Kidney (tissue), 14 donors: ENCODE data around the gene HSPA5. TPM values are rescaled to one million over a fixed set of nuclear protein-coding genes. Genes with fewer than 3 reads are reported as not detected.

ENCODE experiments used
- DNase-seq, 5 donors: peaks; one replicate each; pipeline ENCODE4 v3.0.0-alpha.2; 2013 to 2020
- FAIRE-seq: peaks from 2 replicates; lab custom pipeline; 2012; peaks lifted over from hg19 to GRCh38; lab: Jason Lieb, UNC
- H3K27ac ChIP-seq, 2 donors: one replicate each; pipeline ENCODE4 v1.7.0; 2013; ENCODE audit warnings: low read depth in 2 of 2, low read length in 2 of 2, inconsistent platforms in 1 of 2
- H3K27me3 ChIP-seq: one replicate; pipeline ENCODE4 v1.7.1; 2013; ENCODE audit warnings: low read length, inconsistent platforms; ENCODE audit not compliant: control insufficient read depth, insufficient read depth
- H3K36me3 ChIP-seq, 3 donors: one replicate each; pipeline versions ENCODE4 v1.7.0 to v1.7.1; 2013; ENCODE audit warnings: low read length in 3 of 3, control low read depth in 1 of 3, inconsistent platforms in 1 of 3; ENCODE audit not compliant: insufficient read depth in 3 of 3, control insufficient read depth in 2 of 3
- H3K4me1 ChIP-seq, 3 donors: one replicate each; pipeline versions ENCODE4 v1.7.0 to v1.7.1; 2013; ENCODE audit warnings: low read length in 3 of 3, inconsistent platforms in 1 of 3, low read depth in 1 of 3; ENCODE audit not compliant: control insufficient read depth in 2 of 3, insufficient read depth in 2 of 3
- H3K4me3 ChIP-seq, 3 donors: one replicate each; pipeline versions ENCODE4 v1.7.0 to v1.8.1; 2013; ENCODE audit warnings: low read length in 3 of 3, control low read depth in 1 of 3, inconsistent platforms in 1 of 3
- H3K9ac ChIP-seq, 3 donors: one replicate each; pipeline versions ENCODE4 v1.7.0 to v1.7.1; 2013; ENCODE audit warnings: low read length in 3 of 3, control low read depth in 1 of 3, inconsistent platforms in 1 of 3
- H3K9me3 ChIP-seq, 3 donors: one replicate each; pipeline versions ENCODE4 v1.7.0 to v1.7.1; 2013; ENCODE audit warnings: low read length in 3 of 3, control low read depth in 1 of 3, inconsistent platforms in 1 of 3; ENCODE audit not compliant: control insufficient read depth in 2 of 3, insufficient read depth in 1 of 3
- intact Hi-C: fragments of 100-400 bp; cut with DNase I; formaldehyde crosslinking; loops from one replicate; pipeline ENCODE4 v1.11.1; 2022
- polyA plus RNA-seq: library from polyadenylated mRNA; stranded (reverse); fragments of 350-450 nt; fragmentation: Illumina TruSeq; extraction: RNeasy Lipid Tissue Mini Kit (QIAGEN cat#74804); gene quantifications from one replicate; pipeline ENCODE4 v1.2.3, GENCODE V29; 2014; ENCODE audit warnings: low read depth, low replicate concordance; ENCODE audit not compliant: insufficient read depth
- total RNA-seq: library from RNA; stranded (reverse); fragmentation: NEBNext Ultra II Directional; extraction: Animal tissue kit (Norgen Biotek cat#: 25700); gene quantifications from one replicate; pipeline ENCODE4 v1.2.1, GENCODE V29; 2021
- TF ChIP-seq, protein P1 (sequence below): IDR thresholded peaks from 3 replicates; pipeline ENCODE4 v1.5.1; 2012; ENCODE audit warnings: mild to moderate bottlenecking, moderate library complexity, borderline replicate concordance; ENCODE audit not compliant: insufficient read depth; ENCODE audit errors: extremely low read depth
- donor health status: control.
- donor health status: control.
- donor health status: control.
- donor health status: control.
- donor health status: control.
- donor health status: DM: yes; HTN: yes; CAD: no.
- donor health status: Normal renal cell carcinoma (clear cell type).

The HSPA5 gene
- total and polyA plus RNA-seq, 2 donors from 2014 or later, result 289 to 358 TPM

DNA sequence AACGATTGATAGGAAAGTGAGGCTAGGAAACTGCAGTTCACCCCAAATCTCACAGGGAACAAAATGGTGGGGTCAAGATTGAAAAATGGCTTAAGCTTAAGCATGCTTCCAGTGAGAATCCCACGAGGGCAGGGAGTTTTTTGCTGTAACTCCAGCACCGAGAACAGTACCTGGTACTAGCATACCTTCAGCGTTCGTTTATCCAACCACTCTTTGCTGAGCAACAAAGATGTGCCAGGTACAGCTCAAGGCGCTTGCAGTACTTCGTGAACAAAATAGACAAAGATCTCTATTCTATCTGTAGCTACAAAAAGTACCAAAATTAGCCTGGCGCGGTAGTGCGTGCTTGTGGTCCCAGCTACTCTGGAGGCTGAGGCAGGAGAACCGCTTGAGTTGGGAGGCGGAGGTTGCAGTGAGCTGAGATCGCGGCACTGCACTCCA lies 50.8 kb downstream of the HSPA5 start:
- H3K4me3 ChIP-seq, result peak overlapping the region; percentile 79 to 96 (median 92)

DNA sequence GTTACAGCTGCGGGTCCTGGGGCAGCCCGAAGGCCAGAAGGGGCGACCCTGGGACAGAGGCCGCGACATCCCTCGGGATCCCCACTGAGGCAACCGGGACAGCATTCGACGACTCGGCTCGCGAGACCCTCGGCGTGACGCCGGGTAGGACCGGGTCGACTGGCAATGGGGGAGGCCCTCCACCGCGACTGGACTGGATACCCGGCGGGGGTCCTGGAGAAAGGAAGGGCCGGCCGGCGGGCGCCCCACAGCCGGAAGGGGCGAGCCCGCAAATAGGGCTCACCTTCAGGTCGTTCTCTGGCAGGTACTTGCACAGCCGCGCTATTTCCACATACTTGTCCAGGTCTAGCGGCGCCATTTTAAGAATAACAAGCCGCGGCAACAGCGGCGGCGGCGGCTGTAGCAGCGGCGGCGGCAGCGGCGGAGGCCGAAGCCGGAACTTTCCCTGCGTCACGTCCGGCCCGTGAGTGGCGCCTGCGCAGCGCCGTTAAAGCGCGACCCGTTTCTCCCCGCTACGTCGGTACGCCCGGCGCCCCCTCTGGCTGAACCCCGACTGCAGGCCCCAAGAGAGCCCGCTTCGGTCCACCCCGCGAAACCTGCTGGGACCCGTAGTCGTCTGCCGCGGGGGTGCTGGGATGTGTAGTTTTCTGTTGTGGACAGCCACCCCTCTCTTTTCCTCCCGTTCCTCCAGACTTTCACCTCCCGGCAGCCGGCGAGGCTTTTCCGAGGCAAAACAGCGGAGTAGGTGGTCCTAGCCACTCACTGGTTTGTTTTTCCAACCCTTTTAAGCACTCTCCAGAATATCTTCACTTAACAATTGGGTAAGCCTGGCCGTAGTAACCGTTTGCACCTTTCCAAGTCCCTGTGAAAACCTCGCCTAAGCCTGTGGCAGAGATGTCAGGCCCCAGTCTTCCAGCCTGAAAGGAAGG lies 51.5 kb downstream of the HSPA5 start, which contains the start of gene PPP6C:
TSS of gene PPP6C (minus strand) at position 443 of the 929 bp plus-strand sequence. CDS start at position 358, 85 bp downstream.
- peak; percentile 98 to 99 (median 98) for DNase-seq
- Histone ChIP-seq H3K36me3 (no peaks in the 10 kb centered on the region), H3K4me3 (peak within 1 kb of the TSS; percentile 82 to 96 (median 92)), H3K4me1 (peaks cover 0 to 9% (median 5%) of the 10 kb centered on the region in 3 donors), H3K9ac (peak within 1 kb of the TSS; percentile 75 to 99 (median 91)), H3K9me3 (no peaks in the 10 kb centered on the region), H3K27ac (peak within 1 kb of the TSS; percentile 88), H3K27me3 (no peaks in the 10 kb centered on the region)
- TF ChIP-seq, protein P1, sequence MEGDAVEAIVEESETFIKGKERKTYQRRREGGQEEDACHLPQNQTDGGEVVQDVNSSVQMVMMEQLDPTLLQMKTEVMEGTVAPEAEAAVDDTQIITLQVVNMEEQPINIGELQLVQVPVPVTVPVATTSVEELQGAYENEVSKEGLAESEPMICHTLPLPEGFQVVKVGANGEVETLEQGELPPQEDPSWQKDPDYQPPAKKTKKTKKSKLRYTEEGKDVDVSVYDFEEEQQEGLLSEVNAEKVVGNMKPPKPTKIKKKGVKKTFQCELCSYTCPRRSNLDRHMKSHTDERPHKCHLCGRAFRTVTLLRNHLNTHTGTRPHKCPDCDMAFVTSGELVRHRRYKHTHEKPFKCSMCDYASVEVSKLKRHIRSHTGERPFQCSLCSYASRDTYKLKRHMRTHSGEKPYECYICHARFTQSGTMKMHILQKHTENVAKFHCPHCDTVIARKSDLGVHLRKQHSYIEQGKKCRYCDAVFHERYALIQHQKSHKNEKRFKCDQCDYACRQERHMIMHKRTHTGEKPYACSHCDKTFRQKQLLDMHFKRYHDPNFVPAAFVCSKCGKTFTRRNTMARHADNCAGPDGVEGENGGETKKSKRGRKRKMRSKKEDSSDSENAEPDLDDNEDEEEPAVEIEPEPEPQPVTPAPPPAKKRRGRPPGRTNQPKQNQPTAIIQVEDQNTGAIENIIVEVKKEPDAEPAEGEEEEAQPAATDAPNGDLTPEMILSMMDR, result peak; percentile 46
- no peak for FAIRE-seq
- intact Hi-C loops, result no loop called here

More for the DNA sequence above, 50.8 kb downstream of the HSPA5 start:
- intact Hi-C loops, result no loop called here
- TF ChIP-seq, protein P1, result no peak
- H3K9ac ChIP-seq, result peak overlapping the region; percentile 69 to 91 (median 85)
- no peaks in the 10 kb centered on the region for H3K9me3 ChIP-seq
- peaks cover 0 to 9% (median 5%) of the 10 kb centered on the region in 3 donors for H3K4me1 ChIP-seq
- peak overlapping the region; percentile 88 for H3K27ac ChIP-seq
- no peak for FAIRE-seq
- H3K27me3 ChIP-seq, result no peaks in the 10 kb centered on the region
- peak in 3 of 5 donors; percentile 10 to 56 (median 46) for DNase-seq
- no peaks in the 10 kb centered on the region for H3K36me3 ChIP-seq

DNA sequence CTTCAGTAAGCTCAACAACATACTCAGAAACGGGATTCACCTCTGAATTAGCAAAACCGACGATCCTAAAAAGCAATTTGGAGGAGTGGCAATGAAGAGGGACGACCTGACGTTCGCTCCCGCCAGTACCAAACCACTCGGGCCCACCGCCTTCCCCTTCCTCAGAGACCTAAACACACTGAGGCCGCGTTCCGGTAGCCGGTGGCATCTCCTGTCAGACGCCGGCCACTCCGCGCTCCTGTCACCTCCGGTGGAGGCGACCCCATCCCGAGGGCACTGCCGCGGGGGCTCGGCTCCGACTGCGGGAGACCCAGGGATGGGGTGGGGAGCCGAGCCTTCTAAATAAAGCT lies 52.2 kb downstream of the HSPA5 start:
- Histone ChIP-seq H3K4me3 (peak overlapping the region; percentile 82 to 94 (median 92)), H3K27ac (peak overlapping the region; percentile 88), H3K27me3 (no peaks in the 10 kb centered on the region), H3K4me1 (peaks cover 0 to 9% (median 5%) of the 10 kb centered on the region in 3 donors), H3K9ac (peak overlapping the region; percentile 75 to 99 (median 91)), H3K36me3 (no peaks in the 10 kb centered on the region), H3K9me3 (no peaks in the 10 kb centered on the region)
- DNase-seq (peak in 2 of 5 donors; percentile 39 to 84), FAIRE-seq (no peak)
- TF ChIP-seq, protein P1, result no peak
- intact Hi-C loops, result no loop called here

Other genes starting within 250 kb of the HSPA5 start
- 6.9 TPM for gene SCAI, start 97.8 kb downstream of the HSPA5 start, total RNA-seq
- gene SCAI, start 97.8 kb downstream of the HSPA5 start, polyA plus RNA-seq, result 1.4 TPM
- gene PPP6C, start 51.5 kb downstream of the HSPA5 start, total RNA-seq, result 43.9 TPM
- gene PPP6C, start 51.5 kb downstream of the HSPA5 start, polyA plus RNA-seq, result 30.4 TPM
- gene RABEPK, start 40.8 kb downstream of the HSPA5 start, total RNA-seq, result 12.6 TPM
- gene RABEPK, start 40.8 kb downstream of the HSPA5 start, polyA plus RNA-seq, result 24.8 TPM
- gene GAPVD1, start 20.5 kb upstream of the HSPA5 start, total RNA-seq, result 44.8 TPM
- 6.9 TPM for gene GAPVD1, start 20.5 kb upstream of the HSPA5 start, polyA plus RNA-seq